ENCODE measurements around the gene HPSE2.

Gene HPSE2

GRCh38 chr10:98620503-98620902, 615.1 kb downstream of the HPSE2 start:
- no peak for DNase-seq (ENCODE audit: low read depth in 2 of 2)

- DNase-seq (ENCODE audit: low read depth in 2 of 2), result no peak
Observed at GRCh38 chr10:98619446-98619845, 616.2 kb downstream of the HPSE2 start.

- DNase-seq (ENCODE audit: low read depth in 2 of 2), result no peak
Observed at GRCh38 chr10:98617906-98618520, 617.6 kb downstream of the HPSE2 start.

- no peak for DNase-seq (ENCODE audit: low read depth in 2 of 2)
Observed at GRCh38 chr10:98613446-98613845, 622.2 kb downstream of the HPSE2 start.

- DNase-seq (ENCODE audit: low read depth in 2 of 2), result no peak
Observed at GRCh38 chr10:98611436-98611835, 624.2 kb downstream of the HPSE2 start.

GRCh38 chr10:98610836-98611235, 624.8 kb downstream of the HPSE2 start:
- no peak for DNase-seq (ENCODE audit: low read depth in 2 of 2)

GRCh38 chr10:98610301-98610700, 625.4 kb downstream of the HPSE2 start:
- DNase-seq (ENCODE audit: low read depth in 2 of 2), result no peak

GRCh38 chr10:98609265-98609664, 626.4 kb downstream of the HPSE2 start:
- no peak for DNase-seq (ENCODE audit: low read depth in 2 of 2)

GRCh38 chr10:98608411-98608810, 627.2 kb downstream of the HPSE2 start:
- no peak for DNase-seq (ENCODE audit: low read depth in 2 of 2)

- no peak for DNase-seq (ENCODE audit: low read depth in 2 of 2)
Observed at GRCh38 chr10:98602224-98602623, 633.4 kb downstream of the HPSE2 start.

GRCh38 chr10:98599032-98599610, 636.5 kb downstream of the HPSE2 start:
- no peak for DNase-seq (ENCODE audit: low read depth in 2 of 2)

GRCh38 chr10:98596404-98596803, 639.2 kb downstream of the HPSE2 start:
- no peak for DNase-seq (ENCODE audit: low read depth in 2 of 2)

- no peak for DNase-seq (ENCODE audit: low read depth in 2 of 2)
Observed at GRCh38 chr10:98589691-98590090, 646.0 kb downstream of the HPSE2 start.

- DNase-seq (ENCODE audit: low read depth in 2 of 2), result no peak
Observed at GRCh38 chr10:98589007-98589406, 646.6 kb downstream of the HPSE2 start.

GRCh38 chr10:98587156-98587837, 648.4 kb downstream of the HPSE2 start:
- no peak for DNase-seq (ENCODE audit: low read depth in 2 of 2)

GRCh38 chr10:98586096-98586495, 649.6 kb downstream of the HPSE2 start:
- DNase-seq (ENCODE audit: low read depth in 2 of 2), result no peak

GRCh38 chr10:98582363-98582762, 653.3 kb downstream of the HPSE2 start:
- no peak for DNase-seq (ENCODE audit: low read depth in 2 of 2)

- no peak for DNase-seq (ENCODE audit: low read depth in 2 of 2)
Observed at GRCh38 chr10:98577578-98577977, 658.1 kb downstream of the HPSE2 start.

- no peak for DNase-seq (ENCODE audit: low read depth in 2 of 2)
Observed at GRCh38 chr10:98577168-98577567, 658.5 kb downstream of the HPSE2 start.

GRCh38 chr10:98576096-98576495, 659.6 kb downstream of the HPSE2 start:
- no peak for DNase-seq (ENCODE audit: low read depth in 2 of 2)

- DNase-seq (ENCODE audit: low read depth in 2 of 2), result no peak
Observed at GRCh38 chr10:98572594-98572993, 663.1 kb downstream of the HPSE2 start.

- DNase-seq (ENCODE audit: low read depth in 2 of 2), result no peak
Observed at GRCh38 chr10:98570834-98571233, 664.8 kb downstream of the HPSE2 start.

- no peak for DNase-seq (ENCODE audit: low read depth in 2 of 2)
Observed at GRCh38 chr10:98569853-98570252, 665.8 kb downstream of the HPSE2 start.

Data from fibroblast of skin of left quadriceps (primary cell).